WTC11 (cell line): Measurements from ENCODE around the gene ACBD3. TPM values are rescaled to one million over a fixed set of nuclear protein-coding genes. Genes with fewer than 3 reads are reported as not detected.

Source experiments
- ATAC-seq: fragments of 200-7000 bp; cut with Tn5 transposase; 2 replicates; pipeline ENCODE4 v1.10.0; 2021; ENCODE audit warnings: mild to moderate bottlenecking, moderate library complexity
- CTCF ChIA-PET: fragments of 300-600 bp; sonication (Branson Sonifier 250); formaldehyde crosslinking; loops from one replicate; lab custom pipeline; 2021; ENCODE audit warnings: antibody characterized with exemption; lab: Charles Lee
- POLR2A ChIA-PET: fragments of 350-600 bp; sonication (Branson Sonifier 250); formaldehyde crosslinking; loops from one replicate; lab custom pipeline; 2021; ENCODE audit warnings: antibody characterized with exemption; lab: Charles Lee
- DNase-seq: peaks from one replicate; pipeline ENCODE4 v3.0.0; 2021; ENCODE audit warnings: low spot score
- H3K27ac Mint-ChIP-seq: 2 replicates; pipeline ENCODE4 v1.8.0; 2021; ENCODE audit warnings: mixed read lengths
- H3K27me3 Mint-ChIP-seq: 2 replicates; pipeline ENCODE4 v1.8.0; 2021; ENCODE audit warnings: low read depth, mild to moderate bottlenecking, moderate library complexity, mixed read lengths
- H3K36me3 Mint-ChIP-seq: 2 replicates; pipeline ENCODE4 v1.8.0; 2021; ENCODE audit warnings: mixed read lengths
- H3K4me1 Mint-ChIP-seq: 2 replicates; pipeline ENCODE4 v1.8.0; 2022; ENCODE audit warnings: mixed read lengths
- H3K4me3 Mint-ChIP-seq: 2 replicates; pipeline ENCODE4 v1.8.0; 2021; ENCODE audit warnings: mild to moderate bottlenecking, moderate library complexity, mixed read lengths
- H3K9me3 Mint-ChIP-seq: 2 replicates; pipeline ENCODE4 v1.8.0; 2021; ENCODE audit warnings: mixed read lengths
- AFF4 ChIP-seq: sonication (generic); formaldehyde crosslinking; IDR thresholded peaks from 2 replicates; pipeline ENCODE4 v1.8.1; 2023; ENCODE audit warnings: mild to moderate bottlenecking, missing genetic modification reagents, borderline replicate concordance
- ATF6 ChIP-seq: sonication (generic); formaldehyde crosslinking; IDR thresholded peaks from 2 replicates; pipeline ENCODE4 v1.8.1; 2023; ENCODE audit warnings: mild to moderate bottlenecking, missing genetic modification reagents
- CREM ChIP-seq: sonication (generic); formaldehyde crosslinking; IDR thresholded peaks from 2 replicates; pipeline ENCODE4 v1.8.1; 2022; ENCODE audit warnings: mild to moderate bottlenecking, missing genetic modification reagents, moderate library complexity
- E2F4 ChIP-seq: sonication (generic); formaldehyde crosslinking; IDR thresholded peaks from 2 replicates; pipeline ENCODE4 v1.8.1; 2022; ENCODE audit warnings: low read depth, mild to moderate bottlenecking, moderate library complexity, missing genetic modification reagents, borderline replicate concordance
- GRHL2 ChIP-seq: fragments of 250-450 bp; sonication (Bioruptor Pico); IDR thresholded peaks from 2 replicates; pipeline ENCODE4 v1.8.0; 2022; ENCODE audit warnings: mild to moderate bottlenecking, moderate library complexity; ENCODE audit not compliant: insufficient replicate concordance, severe bottlenecking
- PRDM15 ChIP-seq: sonication (generic); formaldehyde crosslinking; IDR thresholded peaks from 2 replicates; pipeline ENCODE4 v1.8.0; 2022; ENCODE audit warnings: missing genetic modification reagents
- PRRX2 ChIP-seq: fragments of 250-450 bp; sonication (Bioruptor Pico); IDR thresholded peaks from 2 replicates; pipeline ENCODE4 v1.8.0; 2021; ENCODE audit warnings: mild to moderate bottlenecking
- STAT6 ChIP-seq: sonication (generic); formaldehyde crosslinking; conservative IDR thresholded peaks from 2 replicates; pipeline ENCODE4 v1.8.1; 2023; ENCODE audit warnings: mild to moderate bottlenecking, low read depth, missing genetic modification reagents, moderate library complexity
- TCF7 ChIP-seq: sonication (generic); formaldehyde crosslinking; IDR thresholded peaks from 2 replicates; pipeline ENCODE4 v1.8.0; 2022; ENCODE audit warnings: mild to moderate bottlenecking, low read depth, missing genetic modification reagents, moderate library complexity
- USF2 ChIP-seq: sonication (generic); formaldehyde crosslinking; IDR thresholded peaks from 2 replicates; pipeline ENCODE4 v1.8.1; 2023; ENCODE audit warnings: mild to moderate bottlenecking, missing genetic modification reagents, moderate library complexity
- ZNF232 ChIP-seq: sonication (generic); formaldehyde crosslinking; IDR thresholded peaks from 2 replicates; pipeline ENCODE4 v1.8.0; 2022; ENCODE audit warnings: mild to moderate bottlenecking, missing genetic modification reagents
- ZNF512 ChIP-seq: sonication (generic); formaldehyde crosslinking; IDR thresholded peaks from 2 replicates; pipeline ENCODE4 v1.8.1; 2022; ENCODE audit warnings: missing genetic modification reagents, borderline replicate concordance
- total RNA-seq: library from RNA; stranded (reverse); gene quantifications from 3 replicates; pipeline ENCODE4 v1.2.3, GENCODE V29; 2021

Gene ACBD3
- total RNA-seq, 1 experiment from 2014 or later, result 38.9 TPM

GRCh38 chr1:226154593-226154992 is 31.9 kb downstream of the ACBD3 start (continued):
- no peak for TF ChIP-seq ATF6

GRCh38 chr1:226149806-226150205 is 36.7 kb downstream of the ACBD3 start:
- no peaks in the 10 kb centered on the region for H3K4me1 Mint-ChIP-seq
- CTCF ChIA-PET, result interaction anchor here (0.6 to 2.4 kb wide), 12 partner anchors 9 to 675 kb away, joined by 3 to 33 read pairs (median 3); no protein-coding TSS in a partner anchor
- no peak for TF ChIP-seq USF2 (CRISPR knock-in tag)
- TF ChIP-seq GRHL2 (CRISPR knock-in tag), result no peak
- TF ChIP-seq ZNF512, result no peak
- no peak for TF ChIP-seq AFF4 (CRISPR knock-in tag)
- TF ChIP-seq, all 79 proteins: peak for 0
- ATAC-seq, result peak; percentile 56; the same call in 1 of the 2 replicates
- H3K9me3 Mint-ChIP-seq, result no peaks in the 10 kb centered on the region
- DNase-seq, result no peak
- H3K4me3 Mint-ChIP-seq, result no peak overlapping the region
- H3K27ac Mint-ChIP-seq, result no peak overlapping the region
- peaks cover 60% of the 10 kb centered on the region for H3K36me3 Mint-ChIP-seq
- POLR2A ChIA-PET, result interaction anchor here (1.2 kb wide), 1 partner anchor 159 kb away, joined by 4 read pairs; the partner anchor contains the start of gene LIN9
- no peaks in the 10 kb centered on the region for H3K27me3 Mint-ChIP-seq

- Mint-ChIP-seq H3K36me3 (peaks cover 57% of the 10 kb centered on the region), H3K4me3 (no peak overlapping the region), H3K9me3 (peaks cover 5% of the 10 kb centered on the region), H3K27me3 (no peaks in the 10 kb centered on the region), H3K27ac (no peak overlapping the region; the same call in 1 of the 2 replicates), H3K4me1 (no peaks in the 10 kb centered on the region)
- ChIA-PET POLR2A (no interaction called here), CTCF (interaction anchor here (2.4 kb wide), 1 partner anchor 23 kb away, joined by 33 read pairs; no protein-coding TSS in a partner anchor)
- DNase-seq, result no peak
- ATAC-seq, result no peak
- no peak for TF ChIP-seq TCF7 (CRISPR knock-in tag)
- TF ChIP-seq ZNF232 (CRISPR knock-in tag), result no peak
- no peak for TF ChIP-seq CREM (CRISPR knock-in tag)
- TF ChIP-seq STAT6 (CRISPR knock-in tag), result no peak
- TF ChIP-seq E2F4, result no peak
- no peak for TF ChIP-seq PRDM15 (CRISPR knock-in tag)
- TF ChIP-seq PRRX2, result no peak
- TF ChIP-seq ATF6, result no peak
These were observed 38.4 kb downstream of the ACBD3 start for GRCh38 chr1:226148121-226148648.
